Endothelial cell of umbilical vein (primary cell): ENCODE measurements around the gene AP1B1.

ENCODE experiments used
- CTCF ChIP-seq, 2 donors: IDR thresholded peaks; 1 replicate in 1 of 2; 2 replicates in 1 of 2; pipeline ENCODE4 v1.5.1; 2011; ENCODE audit warnings: low read length in 2 of 2, mild to moderate bottlenecking in 2 of 2, moderate library complexity in 2 of 2, control low read depth in 1 of 2, inconsistent platforms in 1 of 2, low read depth in 1 of 2; ENCODE audit not compliant: insufficient read depth in 1 of 2; ENCODE audit errors: extremely low read depth in 1 of 2
- EZH2 ChIP-seq: IDR thresholded peaks from 2 replicates; pipeline ENCODE4 v1.6.1; 2012; ENCODE audit warnings: borderline replicate concordance, low read depth, mild to moderate bottlenecking, moderate library complexity, low read length, inconsistent platforms; ENCODE audit not compliant: severe bottlenecking
- POLR2A ChIP-seq: IDR thresholded peaks from 2 replicates; pipeline ENCODE4 v1.6.1; 2012; ENCODE audit warnings: low read depth, mild to moderate bottlenecking, control low read depth, low read length

GRCh38 chr22:29310863-29311339 is 77.5 kb downstream of the AP1B1 start:
- TF ChIP-seq EZH2 (no peak), POLR2A (no peak), CTCF (IDR thresholded peaks at IDR 0.05; ENCODE audit: extremely low read depth in 1 of 2, insufficient read depth in 1 of 2, low read depth in 1 of 2, low read length in 2 of 2) (no peak)
